HG02884 (cell line): ENCODE data around the gene CENPVL1.
"Not testable (repeated sequence)": the region's sequence is repeated elsewhere in the genome, so short reads cannot be mapped to it uniquely, and the experiment has no call there.

Experiments used
- ATAC-seq: cut with Tn5 transposase; IDR thresholded peaks from one replicate; pipeline ENCODE4 v1.9.1; 2021; ENCODE audit warnings: mild to moderate bottlenecking, moderate library complexity; ENCODE audit not compliant: unreplicated experiment

The CENPVL1 gene

DNA sequence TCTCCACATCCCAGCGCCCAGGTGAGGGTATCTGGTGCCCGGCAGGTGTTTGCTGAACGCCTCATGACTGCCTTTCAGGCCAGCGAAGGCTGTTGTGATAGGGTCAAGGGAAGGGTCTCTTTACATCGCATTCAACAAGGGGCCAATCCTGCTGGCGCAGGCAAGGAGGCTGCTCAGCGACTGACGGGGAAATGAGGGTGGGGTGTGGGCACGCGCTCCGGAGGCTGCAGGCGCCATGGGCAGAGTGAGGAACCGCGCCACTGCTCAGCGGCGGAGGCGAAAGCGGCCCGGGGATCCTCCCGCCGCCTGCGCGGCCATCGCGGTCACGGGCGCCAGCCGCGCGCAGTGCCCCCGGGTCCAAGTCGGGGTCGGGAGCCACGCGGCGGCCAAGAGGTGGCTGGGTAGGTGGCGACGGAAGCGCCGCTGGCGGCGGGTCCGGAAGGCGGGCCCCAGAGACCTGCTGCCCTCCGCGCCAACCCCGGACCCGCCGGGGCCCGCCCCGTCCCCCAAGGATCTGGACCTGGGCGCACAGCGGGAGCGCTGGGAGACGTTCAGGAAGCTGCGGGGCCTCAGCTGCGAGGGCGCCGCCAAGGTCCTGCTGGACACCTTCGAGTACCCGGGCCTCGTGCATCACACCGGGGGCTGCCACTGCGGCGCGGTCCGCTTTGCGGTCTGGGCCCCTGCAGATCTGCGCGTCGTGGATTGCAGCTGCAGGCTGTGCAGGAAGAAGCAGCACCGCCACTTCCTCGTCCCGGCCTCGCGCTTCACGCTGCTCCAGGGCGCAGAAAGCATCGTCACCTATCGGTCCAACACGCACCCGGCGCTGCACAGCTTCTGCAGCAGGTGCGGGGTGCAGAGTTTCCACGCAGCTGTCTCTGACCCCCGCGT, at the start of gene CENPVL1:
Gene CENPVL1 (plus strand): TSS at position 236 of the 888 bp plus-strand sequence. CDS start 0 bp downstream, at position 236.
- not testable (repeated sequence) for ATAC-seq

DNA sequence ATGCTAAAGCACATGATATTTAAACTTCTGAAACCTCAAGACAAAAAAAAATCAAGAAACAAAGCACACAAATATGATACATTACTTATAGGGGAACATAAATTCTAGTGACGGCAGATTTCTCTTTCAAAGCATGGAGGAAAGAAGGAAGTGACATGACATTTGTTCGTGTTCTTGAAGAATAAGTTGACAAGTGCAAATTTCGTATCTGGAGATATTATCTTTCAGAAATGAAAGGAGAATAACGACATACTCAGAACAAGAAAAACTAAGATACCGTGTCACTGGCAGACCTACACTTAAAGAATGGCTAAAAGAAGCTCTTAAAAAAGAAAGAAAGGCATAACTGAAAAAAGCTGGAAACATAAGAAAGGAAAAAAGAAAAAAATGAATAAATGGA, 44.3 kb upstream of the CENPVL1 start:
- no peak for ATAC-seq

GRCh38 chrX:51679689-51680433, 30.5 kb upstream of the CENPVL1 start:
- ATAC-seq = not testable (repeated sequence)

GRCh38 chrX:51681808-51682719, 28.2 kb upstream of the CENPVL1 start:
- not testable (repeated sequence) for ATAC-seq

DNA sequence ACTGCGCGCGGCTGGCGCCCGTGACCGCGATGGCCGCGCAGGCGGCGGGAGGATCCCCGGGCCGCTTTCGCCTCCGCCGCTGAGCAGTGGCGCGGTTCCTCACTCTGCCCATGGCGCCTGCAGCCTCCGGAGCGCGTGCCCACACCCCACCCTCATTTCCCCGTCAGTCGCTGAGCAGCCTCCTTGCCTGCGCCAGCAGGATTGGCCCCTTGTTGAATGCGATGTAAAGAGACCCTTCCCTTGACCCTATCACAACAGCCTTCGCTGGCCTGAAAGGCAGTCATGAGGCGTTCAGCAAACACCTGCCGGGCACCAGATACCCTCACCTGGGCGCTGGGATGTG, 27.6 kb upstream of the CENPVL1 start, which contains the start of gene CENPVL2:
Gene CENPVL2 (minus strand): TSS at position 112 of the 343 bp plus-strand sequence. CDS start 0 bp downstream, at position 112.
- ATAC-seq = not testable (repeated sequence)

GRCh38 chrX:51694254-51694653, 16.1 kb upstream of the CENPVL1 start:
- no peak for ATAC-seq

GRCh38 chrX:51697397-51697796, 12.9 kb upstream of the CENPVL1 start:
- ATAC-seq = no peak

DNA sequence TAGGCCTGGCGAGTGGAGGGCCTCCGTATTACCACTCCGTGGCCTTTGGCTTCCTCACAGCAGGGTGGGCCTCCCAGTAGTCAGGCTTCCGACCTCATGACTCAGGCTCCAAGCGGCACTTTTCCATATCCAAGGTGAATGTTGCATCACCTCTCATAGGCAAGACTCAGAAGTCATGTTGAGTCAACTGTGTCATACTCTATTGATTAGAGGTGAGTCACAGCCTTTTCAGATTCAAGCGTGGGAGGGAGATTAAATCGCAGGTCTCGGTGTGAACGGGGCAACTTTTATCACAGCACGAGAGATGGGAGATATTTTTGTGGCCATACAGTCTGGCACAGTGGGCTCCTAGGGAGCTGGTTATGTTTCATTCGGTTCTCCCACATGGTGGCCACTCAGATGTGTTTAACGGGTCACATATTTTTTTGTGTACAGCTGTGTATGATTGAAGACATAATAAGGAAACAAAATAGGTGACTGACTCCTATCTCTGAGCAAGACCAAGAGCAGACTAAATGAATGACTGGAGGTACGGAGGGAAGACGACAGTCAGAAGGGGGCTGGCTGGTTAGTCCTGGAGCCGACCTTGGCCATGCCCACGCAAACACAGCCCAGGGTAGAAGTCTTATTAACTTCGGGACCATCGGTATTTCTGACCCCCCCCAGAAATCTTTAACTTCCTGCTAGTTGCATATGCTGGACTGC, 2.8 kb downstream of the CENPVL1 start:
- ATAC-seq = not testable (repeated sequence)

DNA sequence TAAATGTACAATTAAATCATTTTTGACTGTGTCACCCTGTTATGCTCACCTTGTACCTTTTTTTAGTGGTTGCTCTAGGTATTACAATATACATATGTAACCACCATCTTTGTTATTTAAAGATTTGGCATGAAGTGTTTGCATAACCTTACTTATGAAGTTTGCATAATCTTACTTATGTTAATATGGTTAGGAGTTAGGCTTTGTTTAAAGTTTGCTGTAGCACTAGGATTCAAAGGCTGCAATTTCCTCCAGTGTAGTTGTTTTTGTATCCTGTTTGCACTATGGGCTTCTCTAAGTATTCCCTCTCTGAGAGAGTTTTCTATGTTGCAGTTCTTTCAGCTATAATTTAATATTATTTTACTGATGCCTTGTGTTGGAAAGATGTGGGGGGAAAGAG, 17.9 kb downstream of the CENPVL1 start:
- ATAC-seq = no peak

GRCh38 chrX:51737091-51737490, 26.8 kb downstream of the CENPVL1 start:
- no peak for ATAC-seq

GRCh38 chrX:51742586-51742985, 32.3 kb downstream of the CENPVL1 start:
- no peak for ATAC-seq

GRCh38 chrX:51743179-51743957, 33.1 kb downstream of the CENPVL1 start, which contains the start of gene GSPT2:
TSS of gene GSPT2 (plus strand) at chrX:51743442. CDS start at chrX:51743627, 185 bp downstream.
- ATAC-seq = peak; percentile 92

DNA sequence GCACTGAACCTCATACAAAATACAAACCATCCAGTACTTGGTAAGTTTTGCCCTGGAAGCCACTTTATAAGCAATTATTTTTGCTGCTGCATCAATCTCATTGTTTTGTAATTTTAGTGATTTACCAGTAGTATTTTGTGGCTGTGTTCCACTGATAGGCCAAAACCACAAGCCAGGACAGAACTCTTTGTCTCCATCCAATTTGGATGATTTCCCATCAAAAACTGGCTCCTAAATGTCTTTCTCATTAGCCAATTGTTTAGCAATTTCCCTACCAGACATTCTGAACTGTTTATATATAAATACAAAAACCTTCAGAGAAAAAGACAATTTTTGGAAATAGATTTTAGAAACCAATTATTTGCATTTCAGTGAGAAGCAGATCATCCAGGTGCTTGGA, 37.4 kb downstream of the CENPVL1 start:
- ATAC-seq = no peak

GRCh38 chrX:51759055-51759839, 48.9 kb downstream of the CENPVL1 start:
- no peak for ATAC-seq

DNA sequence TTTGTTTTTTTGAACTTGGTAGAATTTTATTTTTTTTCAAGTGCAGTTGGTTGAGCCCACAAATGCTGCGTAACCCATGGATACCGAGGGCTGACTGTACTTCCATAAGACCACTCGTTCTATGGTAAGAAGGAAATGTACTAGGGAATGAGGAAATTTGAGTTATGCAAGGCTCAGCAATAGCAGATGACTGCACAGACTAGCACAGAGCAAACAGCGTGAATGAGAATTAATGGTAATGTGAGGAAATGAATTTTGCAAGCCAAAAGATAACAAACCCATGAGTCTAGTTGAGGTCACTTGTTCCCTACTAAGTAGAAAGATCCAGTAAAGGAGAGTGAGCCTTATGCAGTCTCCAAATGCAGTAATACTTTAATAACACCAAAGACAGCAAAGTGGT, 50.3 kb downstream of the CENPVL1 start:
- ATAC-seq = no peak
